Measurements from ENCODE around the gene CPNE4.

CPNE4 gene

DNA sequence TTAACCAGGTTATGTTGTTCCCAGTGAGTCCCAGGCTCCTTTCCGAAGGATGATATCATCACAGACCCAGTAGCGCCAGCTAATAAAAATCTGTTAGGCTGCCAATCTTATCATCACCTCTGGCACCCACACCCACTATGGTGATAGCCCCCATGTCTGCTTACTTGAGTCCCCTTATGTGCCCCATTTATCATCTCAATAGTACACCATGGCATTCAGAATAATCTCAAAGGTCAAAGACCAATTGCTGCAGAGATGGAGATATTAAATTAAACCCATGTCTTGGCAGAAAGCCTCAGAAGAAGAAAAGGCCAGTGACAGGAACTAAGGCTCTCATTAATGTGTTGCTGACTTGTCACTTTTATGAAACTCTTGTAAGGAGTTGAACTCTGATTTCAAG lies 32.8 kb downstream of the CPNE4 start:
- Histone ChIP-seq H3K36me3 (ENCODE audit: control insufficient read depth in 1 of 2, insufficient read depth in 2 of 2, low read length in 2 of 2) (no peaks in the 10 kb centered on the region), H3K9ac (ENCODE audit: low read depth in 1 of 2, low read length in 2 of 2) (no peak overlapping the region), H3K27me3 (ENCODE audit: control insufficient read depth in 1 of 2, insufficient read depth in 2 of 2, low read length in 2 of 2) (no peaks in the 10 kb centered on the region), H3K27ac (ENCODE audit: low read depth, low read length) (no peak overlapping the region), H3K4me3 (ENCODE audit: low read depth in 1 of 2, low read length in 2 of 2) (no peak overlapping the region), H3K9me3 (ENCODE audit: control insufficient read depth in 1 of 2, low read length in 2 of 2) (no peaks in the 10 kb centered on the region), H3K4me1 (ENCODE audit: control insufficient read depth in 1 of 2, insufficient read depth in 2 of 2, low read length in 2 of 2) (no peaks in the 10 kb centered on the region)

- Histone ChIP-seq H3K9ac (ENCODE audit: low read depth in 1 of 2, low read length in 2 of 2) (no peak overlapping the region), H3K27ac (ENCODE audit: low read depth, low read length) (no peak overlapping the region), H3K27me3 (ENCODE audit: control insufficient read depth in 1 of 2, insufficient read depth in 2 of 2, low read length in 2 of 2) (no peaks in the 10 kb centered on the region), H3K36me3 (ENCODE audit: control insufficient read depth in 1 of 2, insufficient read depth in 2 of 2, low read length in 2 of 2) (no peaks in the 10 kb centered on the region), H3K9me3 (ENCODE audit: control insufficient read depth in 1 of 2, low read length in 2 of 2) (no peaks in the 10 kb centered on the region), H3K4me3 (ENCODE audit: low read depth in 1 of 2, low read length in 2 of 2) (no peak overlapping the region), H3K4me1 (ENCODE audit: control insufficient read depth in 1 of 2, insufficient read depth in 2 of 2, low read length in 2 of 2) (no peaks in the 10 kb centered on the region)
These were observed 33.8 kb downstream of the CPNE4 start for GRCh38 chr3:132001036-132001435.

DNA sequence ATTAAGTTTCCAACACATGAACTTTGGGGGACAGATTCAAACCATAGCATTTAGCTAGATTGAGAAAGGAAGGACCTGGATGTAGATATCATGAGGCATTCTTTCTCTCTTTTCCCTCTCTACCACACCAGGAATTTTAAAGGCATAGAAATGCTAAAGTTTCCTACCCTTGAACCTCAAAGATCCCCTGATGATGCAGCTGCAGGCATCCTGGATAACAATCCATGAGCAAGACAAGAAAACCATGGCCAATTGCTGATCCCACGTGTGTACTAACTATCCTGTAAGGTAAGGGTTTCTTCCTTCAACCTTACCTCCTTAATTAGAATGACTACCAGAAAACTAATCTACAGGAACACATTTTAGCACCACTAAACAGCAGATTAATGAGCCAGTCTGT lies 36.8 kb downstream of the CPNE4 start:
- Histone ChIP-seq H3K4me3 (ENCODE audit: low read depth in 1 of 2, low read length in 2 of 2) (no peak overlapping the region), H3K9ac (ENCODE audit: low read depth in 1 of 2, low read length in 2 of 2) (no peak overlapping the region), H3K4me1 (ENCODE audit: control insufficient read depth in 1 of 2, insufficient read depth in 2 of 2, low read length in 2 of 2) (no peaks in the 10 kb centered on the region), H3K9me3 (ENCODE audit: control insufficient read depth in 1 of 2, low read length in 2 of 2) (no peaks in the 10 kb centered on the region), H3K27ac (ENCODE audit: low read depth, low read length) (no peak overlapping the region), H3K36me3 (ENCODE audit: control insufficient read depth in 1 of 2, insufficient read depth in 2 of 2, low read length in 2 of 2) (no peaks in the 10 kb centered on the region), H3K27me3 (ENCODE audit: control insufficient read depth in 1 of 2, insufficient read depth in 2 of 2, low read length in 2 of 2) (no peaks in the 10 kb centered on the region)

GRCh38 chr3:131995891-131996290 lies 38.9 kb downstream of the CPNE4 start:
- H3K4me3 ChIP-seq (ENCODE audit: low read depth in 1 of 2, low read length in 2 of 2) = no peak overlapping the region
- no peaks in the 10 kb centered on the region for H3K27me3 ChIP-seq (ENCODE audit: control insufficient read depth in 1 of 2, insufficient read depth in 2 of 2, low read length in 2 of 2)
- peaks cover 0 to 3% of the 10 kb centered on the region in 2 donors for H3K9me3 ChIP-seq (ENCODE audit: control insufficient read depth in 1 of 2, low read length in 2 of 2)
- no peak overlapping the region for H3K27ac ChIP-seq (ENCODE audit: low read depth, low read length)
- H3K9ac ChIP-seq (ENCODE audit: low read depth in 1 of 2, low read length in 2 of 2) = no peak overlapping the region
- no peaks in the 10 kb centered on the region for H3K36me3 ChIP-seq (ENCODE audit: control insufficient read depth in 1 of 2, insufficient read depth in 2 of 2, low read length in 2 of 2)
- H3K4me1 ChIP-seq (ENCODE audit: control insufficient read depth in 1 of 2, insufficient read depth in 2 of 2, low read length in 2 of 2) = no peaks in the 10 kb centered on the region

DNA sequence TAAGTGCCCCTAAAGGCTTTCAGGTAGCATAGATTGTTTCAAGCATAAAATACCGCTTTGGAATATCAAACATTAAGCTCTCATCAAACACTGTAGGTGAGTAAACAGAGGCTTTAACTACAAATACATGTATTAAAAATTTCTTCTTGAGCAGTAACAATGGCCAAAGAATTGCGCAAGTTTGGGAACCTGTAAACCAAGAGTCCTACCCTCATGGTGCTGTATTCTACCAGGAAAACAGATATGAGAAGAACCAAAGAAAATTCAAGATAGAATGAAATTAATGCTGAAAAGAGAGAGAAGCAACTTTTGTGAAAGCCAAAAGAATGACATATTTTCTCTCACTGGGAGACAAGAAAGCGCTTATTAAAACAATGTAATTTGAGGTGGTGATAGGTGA lies 45.5 kb downstream of the CPNE4 start:
- peaks cover 0 to 3% of the 10 kb centered on the region in 2 donors for H3K9me3 ChIP-seq (ENCODE audit: control insufficient read depth in 1 of 2, low read length in 2 of 2)
- H3K4me1 ChIP-seq (ENCODE audit: control insufficient read depth in 1 of 2, insufficient read depth in 2 of 2, low read length in 2 of 2) = no peaks in the 10 kb centered on the region
- H3K27me3 ChIP-seq (ENCODE audit: control insufficient read depth in 1 of 2, insufficient read depth in 2 of 2, low read length in 2 of 2) = no peaks in the 10 kb centered on the region
- no peaks in the 10 kb centered on the region for H3K36me3 ChIP-seq (ENCODE audit: control insufficient read depth in 1 of 2, insufficient read depth in 2 of 2, low read length in 2 of 2)
- H3K27ac ChIP-seq (ENCODE audit: low read depth, low read length) = no peak overlapping the region
- no peak overlapping the region for H3K4me3 ChIP-seq (ENCODE audit: low read depth in 1 of 2, low read length in 2 of 2)
- no peak overlapping the region for H3K9ac ChIP-seq (ENCODE audit: low read depth in 1 of 2, low read length in 2 of 2)

- peaks cover 0 to 3% of the 10 kb centered on the region in 2 donors for H3K9me3 ChIP-seq (ENCODE audit: control insufficient read depth in 1 of 2, low read length in 2 of 2)
- H3K36me3 ChIP-seq (ENCODE audit: control insufficient read depth in 1 of 2, insufficient read depth in 2 of 2, low read length in 2 of 2) = no peaks in the 10 kb centered on the region
- no peaks in the 10 kb centered on the region for H3K27me3 ChIP-seq (ENCODE audit: control insufficient read depth in 1 of 2, insufficient read depth in 2 of 2, low read length in 2 of 2)
- H3K9ac ChIP-seq (ENCODE audit: low read depth in 1 of 2, low read length in 2 of 2) = no peak overlapping the region
- no peaks in the 10 kb centered on the region for H3K4me1 ChIP-seq (ENCODE audit: control insufficient read depth in 1 of 2, insufficient read depth in 2 of 2, low read length in 2 of 2)
- no peak overlapping the region for H3K27ac ChIP-seq (ENCODE audit: low read depth, low read length)
- no peak overlapping the region for H3K4me3 ChIP-seq (ENCODE audit: low read depth in 1 of 2, low read length in 2 of 2)
These were observed 46.6 kb downstream of the CPNE4 start for GRCh38 chr3:131988209-131988608.

GRCh38 chr3:131983689-131984088 lies 51.1 kb downstream of the CPNE4 start:
- no peak overlapping the region for H3K9ac ChIP-seq (ENCODE audit: low read depth in 1 of 2, low read length in 2 of 2)
- no peaks in the 10 kb centered on the region for H3K9me3 ChIP-seq (ENCODE audit: control insufficient read depth in 1 of 2, low read length in 2 of 2)
- no peak overlapping the region for H3K27ac ChIP-seq (ENCODE audit: low read depth, low read length)
- H3K36me3 ChIP-seq (ENCODE audit: control insufficient read depth in 1 of 2, insufficient read depth in 2 of 2, low read length in 2 of 2) = no peaks in the 10 kb centered on the region
- H3K4me3 ChIP-seq (ENCODE audit: low read depth in 1 of 2, low read length in 2 of 2) = no peak overlapping the region
- H3K27me3 ChIP-seq (ENCODE audit: control insufficient read depth in 1 of 2, insufficient read depth in 2 of 2, low read length in 2 of 2) = no peaks in the 10 kb centered on the region
- H3K4me1 ChIP-seq (ENCODE audit: control insufficient read depth in 1 of 2, insufficient read depth in 2 of 2, low read length in 2 of 2) = no peaks in the 10 kb centered on the region

- Histone ChIP-seq H3K27me3 (ENCODE audit: control insufficient read depth in 1 of 2, insufficient read depth in 2 of 2, low read length in 2 of 2) (no peaks in the 10 kb centered on the region), H3K9ac (ENCODE audit: low read depth in 1 of 2, low read length in 2 of 2) (no peak overlapping the region), H3K4me1 (ENCODE audit: control insufficient read depth in 1 of 2, insufficient read depth in 2 of 2, low read length in 2 of 2) (no peaks in the 10 kb centered on the region), H3K27ac (ENCODE audit: low read depth, low read length) (no peak overlapping the region), H3K9me3 (ENCODE audit: control insufficient read depth in 1 of 2, low read length in 2 of 2) (no peaks in the 10 kb centered on the region), H3K4me3 (ENCODE audit: low read depth in 1 of 2, low read length in 2 of 2) (no peak overlapping the region), H3K36me3 (ENCODE audit: control insufficient read depth in 1 of 2, insufficient read depth in 2 of 2, low read length in 2 of 2) (no peaks in the 10 kb centered on the region)
These were observed 53.5 kb downstream of the CPNE4 start for GRCh38 chr3:131981323-131981722.

DNA sequence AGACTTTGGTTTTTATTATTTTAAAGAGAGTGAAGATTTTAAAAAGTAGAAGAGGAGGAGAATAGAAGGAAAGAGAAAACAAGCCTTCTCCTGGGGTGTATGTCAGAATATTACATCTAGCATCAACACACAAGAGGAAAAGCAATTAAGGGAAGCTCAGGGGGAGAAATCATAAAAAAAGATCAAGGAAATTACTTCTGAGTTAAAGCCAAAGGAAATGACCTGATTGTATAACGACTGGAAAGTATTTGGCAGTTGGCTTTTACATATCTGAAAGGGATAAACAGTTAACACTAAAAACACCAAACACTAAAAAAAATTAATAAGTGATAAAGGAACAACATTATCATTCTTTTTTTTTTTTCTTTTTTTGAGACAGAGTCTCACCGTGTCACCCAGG lies 58.4 kb downstream of the CPNE4 start:
- Histone ChIP-seq H3K27ac (ENCODE audit: low read depth, low read length) (no peak overlapping the region), H3K36me3 (ENCODE audit: control insufficient read depth in 1 of 2, insufficient read depth in 2 of 2, low read length in 2 of 2) (no peaks in the 10 kb centered on the region), H3K9me3 (ENCODE audit: control insufficient read depth in 1 of 2, low read length in 2 of 2) (no peaks in the 10 kb centered on the region), H3K4me1 (ENCODE audit: control insufficient read depth in 1 of 2, insufficient read depth in 2 of 2, low read length in 2 of 2) (no peaks in the 10 kb centered on the region), H3K9ac (ENCODE audit: low read depth in 1 of 2, low read length in 2 of 2) (no peak overlapping the region), H3K4me3 (ENCODE audit: low read depth in 1 of 2, low read length in 2 of 2) (no peak overlapping the region), H3K27me3 (ENCODE audit: control insufficient read depth in 1 of 2, insufficient read depth in 2 of 2, low read length in 2 of 2) (no peaks in the 10 kb centered on the region)

DNA sequence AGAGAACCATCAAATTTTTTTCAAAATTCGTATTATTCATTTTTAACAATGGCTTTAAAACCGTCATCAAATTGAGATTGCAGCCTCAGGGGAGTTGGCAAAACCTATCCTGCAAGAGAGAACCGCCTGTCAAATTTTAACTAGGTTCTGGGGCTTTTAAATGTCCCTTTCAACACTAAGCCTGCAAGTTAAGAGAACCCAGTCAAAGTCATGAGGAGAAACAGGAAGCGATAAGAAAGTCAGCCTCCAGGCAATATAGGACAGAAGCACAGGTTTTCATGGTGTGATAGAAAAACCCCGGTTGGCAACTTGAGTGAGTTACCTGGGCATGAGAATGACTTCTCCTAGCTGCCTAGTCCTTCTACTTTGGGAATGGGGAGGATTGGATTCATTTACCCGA lies 59.8 kb downstream of the CPNE4 start:
- H3K4me3 ChIP-seq (ENCODE audit: low read depth in 1 of 2, low read length in 2 of 2) = no peak overlapping the region
- H3K4me1 ChIP-seq (ENCODE audit: control insufficient read depth in 1 of 2, insufficient read depth in 2 of 2, low read length in 2 of 2) = no peaks in the 10 kb centered on the region

GRCh38 chr3:131973731-131974130 lies 61.1 kb downstream of the CPNE4 start:
- H3K4me3 ChIP-seq (ENCODE audit: low read depth in 1 of 2, low read length in 2 of 2) = no peak overlapping the region
- H3K36me3 ChIP-seq (ENCODE audit: control insufficient read depth in 1 of 2, insufficient read depth in 2 of 2, low read length in 2 of 2) = no peaks in the 10 kb centered on the region
- no peak overlapping the region for H3K27ac ChIP-seq (ENCODE audit: low read depth, low read length)
- H3K9me3 ChIP-seq (ENCODE audit: control insufficient read depth in 1 of 2, low read length in 2 of 2) = no peaks in the 10 kb centered on the region
- H3K9ac ChIP-seq (ENCODE audit: low read depth in 1 of 2, low read length in 2 of 2) = no peak overlapping the region
- H3K4me1 ChIP-seq (ENCODE audit: control insufficient read depth in 1 of 2, insufficient read depth in 2 of 2, low read length in 2 of 2) = no peaks in the 10 kb centered on the region
- H3K27me3 ChIP-seq (ENCODE audit: control insufficient read depth in 1 of 2, insufficient read depth in 2 of 2, low read length in 2 of 2) = no peaks in the 10 kb centered on the region

More for the DNA sequence above, 59.8 kb downstream of the CPNE4 start:
- Histone ChIP-seq H3K27ac (ENCODE audit: low read depth, low read length) (no peak overlapping the region), H3K36me3 (ENCODE audit: control insufficient read depth in 1 of 2, insufficient read depth in 2 of 2, low read length in 2 of 2) (no peaks in the 10 kb centered on the region), H3K9ac (ENCODE audit: low read depth in 1 of 2, low read length in 2 of 2) (no peak overlapping the region), H3K27me3 (ENCODE audit: control insufficient read depth in 1 of 2, insufficient read depth in 2 of 2, low read length in 2 of 2) (no peaks in the 10 kb centered on the region), H3K9me3 (ENCODE audit: control insufficient read depth in 1 of 2, low read length in 2 of 2) (no peaks in the 10 kb centered on the region)
